RWPE1 (cell line): ENCODE measurements around the gene NETO2.

Source experiments
- CTCF ChIA-PET: fragments of 350-600 bp; sonication (Branson Sonifier 250); formaldehyde crosslinking; extraction: SDS; loops from one replicate; lab custom pipeline; 2021; lab: Yijun Ruan, JAX
- POLR2A ChIA-PET: fragments of 400-600 bp; formaldehyde crosslinking; extraction: SDS; loops from one replicate; lab custom pipeline; 2020; ENCODE audit warnings: antibody characterized with exemption; ENCODE audit not compliant: low non-redundant PET; lab: Yijun Ruan, JAX
- DNase-seq: peaks from one replicate; pipeline ENCODE4 v3.0.0; 2012; ENCODE audit warnings: low spot score
- H3K27ac ChIP-seq: fragments of 450-650 bp; 2 replicates; pipeline ENCODE4 v1.5.1; 2017
- TF ChIP-seq, protein P1 (sequence below): fragments of 450-650 bp; conservative IDR thresholded peaks from 2 replicates; pipeline ENCODE4 v1.5.1; 2017; ENCODE audit warnings: low read depth, mild to moderate bottlenecking

The NETO2 gene

DNA sequence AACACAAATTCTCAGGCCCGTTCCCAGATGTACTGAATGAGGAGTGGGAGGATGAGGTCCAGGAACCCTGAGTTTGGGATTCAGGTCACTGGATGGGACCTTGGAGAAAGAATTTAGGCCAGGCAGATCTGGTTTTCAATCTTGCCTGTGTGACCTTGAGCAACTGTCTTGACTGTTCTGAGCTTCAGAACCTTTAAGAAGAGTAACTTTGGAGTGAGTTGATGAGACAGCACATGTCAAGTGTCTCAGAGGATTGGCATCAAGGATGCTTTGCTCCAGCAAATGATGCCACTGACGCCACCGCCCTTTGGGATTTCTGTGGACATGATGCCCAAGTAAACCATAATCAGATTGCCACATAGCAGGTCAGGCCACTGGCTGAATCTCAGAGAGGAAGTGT, 114.0 kb downstream of the NETO2 start:
- DNase-seq = no peak
- POLR2A ChIA-PET = no interaction called here
- CTCF ChIA-PET = no interaction called here
- TF ChIP-seq, protein P1, sequence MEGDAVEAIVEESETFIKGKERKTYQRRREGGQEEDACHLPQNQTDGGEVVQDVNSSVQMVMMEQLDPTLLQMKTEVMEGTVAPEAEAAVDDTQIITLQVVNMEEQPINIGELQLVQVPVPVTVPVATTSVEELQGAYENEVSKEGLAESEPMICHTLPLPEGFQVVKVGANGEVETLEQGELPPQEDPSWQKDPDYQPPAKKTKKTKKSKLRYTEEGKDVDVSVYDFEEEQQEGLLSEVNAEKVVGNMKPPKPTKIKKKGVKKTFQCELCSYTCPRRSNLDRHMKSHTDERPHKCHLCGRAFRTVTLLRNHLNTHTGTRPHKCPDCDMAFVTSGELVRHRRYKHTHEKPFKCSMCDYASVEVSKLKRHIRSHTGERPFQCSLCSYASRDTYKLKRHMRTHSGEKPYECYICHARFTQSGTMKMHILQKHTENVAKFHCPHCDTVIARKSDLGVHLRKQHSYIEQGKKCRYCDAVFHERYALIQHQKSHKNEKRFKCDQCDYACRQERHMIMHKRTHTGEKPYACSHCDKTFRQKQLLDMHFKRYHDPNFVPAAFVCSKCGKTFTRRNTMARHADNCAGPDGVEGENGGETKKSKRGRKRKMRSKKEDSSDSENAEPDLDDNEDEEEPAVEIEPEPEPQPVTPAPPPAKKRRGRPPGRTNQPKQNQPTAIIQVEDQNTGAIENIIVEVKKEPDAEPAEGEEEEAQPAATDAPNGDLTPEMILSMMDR = no peak
- no peak overlapping the region for H3K27ac ChIP-seq

- no peak overlapping the region for H3K27ac ChIP-seq
- POLR2A ChIA-PET = no interaction called here
- DNase-seq = no peak
- TF ChIP-seq, protein P1 = no peak
- CTCF ChIA-PET = interaction anchor here (0.5 to 1.1 kb wide), 4 partner anchors 9 to 113 kb away, joined by 3 read pairs; no protein-coding TSS in a partner anchor
These were observed 114.9 kb downstream of the NETO2 start for GRCh38 chr16:47028767-47029377.
